Left ventricle myocardium inferior (tissue), 1 donor: ENCODE data around the gene LHFPL6. TPM values are rescaled to one million over a fixed set of nuclear protein-coding genes. Genes with fewer than 3 reads are reported as not detected.

Source experiments
- DNase-seq: peaks from one replicate; pipeline ENCODE4 v3.0.0-alpha.2; 2020
- H3K27ac ChIP-seq: fragments of 200-600 bp; replicated peaks from 2 replicates; pipeline ENCODE4 v1.8.0; 2021
- H3K27me3 ChIP-seq: fragments of 200-600 bp; 2 replicates; pipeline ENCODE4 v1.8.0; 2021; ENCODE audit warnings: low read depth
- H3K36me3 ChIP-seq: fragments of 200-600 bp; 2 replicates; pipeline ENCODE4 v1.8.0; 2021
- H3K4me1 ChIP-seq: fragments of 200-600 bp; 2 replicates; pipeline ENCODE4 v1.8.0; 2021
- H3K4me3 ChIP-seq: fragments of 200-600 bp; 2 replicates; pipeline ENCODE4 v1.8.0; 2021; ENCODE audit warnings: mild to moderate bottlenecking, moderate library complexity
- H3K9me3 ChIP-seq: fragments of 200-600 bp; replicated peaks from 2 replicates; pipeline ENCODE4 v1.8.0; 2021
- intact Hi-C: fragments of 100-400 bp; cut with micrococcal nuclease; formaldehyde crosslinking; loops from one replicate; pipeline ENCODE4 v1.11.0; 2022
- total RNA-seq: library from RNA; stranded (reverse); fragmentation: NEBNext Ultra II Directional; extraction: Animal tissue kit (Norgen Biotek cat#: 25700); gene quantifications from one replicate; pipeline ENCODE4 v1.2.1, GENCODE V29; 2021
- TF ChIP-seq, protein P1 (sequence below): fragments of 200-600 bp; IDR thresholded peaks from 2 replicates; pipeline ENCODE4 v1.8.0; 2021; ENCODE audit warnings: antibody characterized with exemption, mild to moderate bottlenecking, borderline replicate concordance
- donor health status: DM: no; HTN: yes; CAD: no; lungs with severe emphysema.

Gene LHFPL6
- total RNA-seq, 1 donor from 2014 or later, result 51.4 TPM

DNA sequence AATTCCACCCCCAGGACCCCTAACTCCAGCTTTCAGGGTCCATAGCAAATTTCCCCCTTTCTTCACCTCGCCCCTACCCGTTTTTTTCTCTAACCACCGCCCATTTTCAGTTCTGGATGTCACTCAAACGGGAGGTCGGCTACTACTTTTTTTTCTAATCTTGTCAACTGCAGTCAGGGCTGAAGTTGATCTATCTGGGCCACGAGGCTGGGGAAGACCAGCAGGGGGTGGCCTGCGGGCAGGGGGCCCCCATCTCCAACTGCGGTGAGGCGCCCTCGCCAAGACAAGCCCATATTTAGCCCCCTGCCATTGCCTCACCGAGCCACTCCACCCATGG lies 748 bp downstream of the LHFPL6 start:
- Histone ChIP-seq H3K36me3 (no peaks in the 10 kb centered on the region), H3K4me1 (peaks cover 70% of the 10 kb centered on the region), H3K4me3 (peak overlapping the region; percentile 85), H3K27ac (peak overlapping the region; percentile 95), H3K9me3 (no peaks in the 10 kb centered on the region), H3K27me3 (no peaks in the 10 kb centered on the region)
- TF ChIP-seq, protein P1, sequence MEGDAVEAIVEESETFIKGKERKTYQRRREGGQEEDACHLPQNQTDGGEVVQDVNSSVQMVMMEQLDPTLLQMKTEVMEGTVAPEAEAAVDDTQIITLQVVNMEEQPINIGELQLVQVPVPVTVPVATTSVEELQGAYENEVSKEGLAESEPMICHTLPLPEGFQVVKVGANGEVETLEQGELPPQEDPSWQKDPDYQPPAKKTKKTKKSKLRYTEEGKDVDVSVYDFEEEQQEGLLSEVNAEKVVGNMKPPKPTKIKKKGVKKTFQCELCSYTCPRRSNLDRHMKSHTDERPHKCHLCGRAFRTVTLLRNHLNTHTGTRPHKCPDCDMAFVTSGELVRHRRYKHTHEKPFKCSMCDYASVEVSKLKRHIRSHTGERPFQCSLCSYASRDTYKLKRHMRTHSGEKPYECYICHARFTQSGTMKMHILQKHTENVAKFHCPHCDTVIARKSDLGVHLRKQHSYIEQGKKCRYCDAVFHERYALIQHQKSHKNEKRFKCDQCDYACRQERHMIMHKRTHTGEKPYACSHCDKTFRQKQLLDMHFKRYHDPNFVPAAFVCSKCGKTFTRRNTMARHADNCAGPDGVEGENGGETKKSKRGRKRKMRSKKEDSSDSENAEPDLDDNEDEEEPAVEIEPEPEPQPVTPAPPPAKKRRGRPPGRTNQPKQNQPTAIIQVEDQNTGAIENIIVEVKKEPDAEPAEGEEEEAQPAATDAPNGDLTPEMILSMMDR, result no peak
- DNase-seq, result no peak
- intact Hi-C loops, result loop anchor here (5.0 kb wide), 1 partner anchor 185 kb away; no protein-coding TSS in a partner anchor

DNA sequence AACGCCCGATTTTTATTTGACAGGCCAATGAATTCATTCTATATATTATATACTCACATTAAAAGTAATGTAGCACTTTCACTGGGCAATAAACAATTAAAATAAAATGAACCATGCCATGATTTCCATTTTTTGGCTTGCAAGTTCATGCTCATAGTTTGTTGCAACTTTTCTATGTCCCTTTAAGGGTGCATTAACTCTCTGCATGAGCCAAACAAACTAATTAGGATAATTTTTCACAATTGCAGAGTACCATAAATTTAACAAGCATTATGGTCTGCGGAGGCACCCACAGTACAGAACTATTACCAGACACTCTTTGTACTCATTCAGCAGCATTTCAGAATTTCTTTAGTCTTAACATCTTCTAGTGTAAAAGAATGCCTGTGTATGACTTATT lies 1.4 kb downstream of the LHFPL6 start:
- TF ChIP-seq, protein P1, result no peak
- H3K27ac ChIP-seq, result peak overlapping the region; percentile 95
- no peaks in the 10 kb centered on the region for H3K36me3 ChIP-seq
- H3K4me3 ChIP-seq, result peak overlapping the region; percentile 85
- H3K4me1 ChIP-seq, result peaks cover 76% of the 10 kb centered on the region
- no peak for DNase-seq
- H3K9me3 ChIP-seq, result no peaks in the 10 kb centered on the region
- H3K27me3 ChIP-seq, result no peaks in the 10 kb centered on the region
- intact Hi-C loops, result loop anchor here (5.0 kb wide), 1 partner anchor 184 kb away; no protein-coding TSS in a partner anchor

DNA sequence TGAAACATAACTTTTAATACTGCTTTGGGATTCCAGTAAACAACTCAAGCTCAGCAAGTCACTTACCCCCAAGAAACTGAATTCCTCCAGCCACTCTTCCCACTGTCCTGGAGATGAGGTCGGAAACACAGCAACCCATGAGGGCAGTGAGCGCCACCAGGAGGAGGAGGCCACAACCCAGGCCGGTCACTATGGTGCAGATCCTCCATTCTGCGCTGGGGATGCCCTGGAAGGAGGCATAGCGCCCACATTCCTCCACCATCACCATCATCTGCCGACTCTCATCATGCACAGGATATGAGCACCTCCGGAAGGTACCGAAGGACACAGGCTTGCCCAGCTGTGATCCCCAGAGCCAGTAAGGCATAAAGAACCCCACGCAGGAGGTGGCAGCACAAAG lies 2.2 kb downstream of the LHFPL6 start:
- peak; percentile 60 for DNase-seq
- Histone ChIP-seq H3K27ac (peak overlapping the region; percentile 95), H3K9me3 (no peaks in the 10 kb centered on the region), H3K27me3 (no peaks in the 10 kb centered on the region), H3K36me3 (no peaks in the 10 kb centered on the region), H3K4me1 (peaks cover 85% of the 10 kb centered on the region), H3K4me3 (peak overlapping the region; percentile 85)
- intact Hi-C loops, result loop anchor here (5.0 kb wide), 1 partner anchor 183 kb away; no protein-coding TSS in a partner anchor
- TF ChIP-seq, protein P1, result peak; percentile 65

DNA sequence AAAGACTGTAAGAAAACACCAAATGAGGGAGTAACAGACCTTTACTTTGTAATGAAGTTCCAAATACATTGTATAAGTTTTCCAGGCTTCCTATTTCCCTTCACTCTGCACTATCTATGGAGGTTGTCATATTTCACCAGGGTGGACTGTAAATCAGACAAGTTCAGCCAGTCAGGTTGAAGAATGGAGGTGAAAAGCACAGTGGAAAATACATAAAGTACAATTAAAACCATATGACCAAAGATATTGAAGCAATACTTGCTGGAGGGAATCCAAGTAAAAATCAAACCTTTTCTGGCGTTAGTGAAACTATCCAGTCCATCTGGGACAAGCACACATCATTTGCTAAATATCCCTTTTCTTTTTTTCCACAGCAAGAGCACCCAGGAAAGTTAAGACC lies 3.2 kb downstream of the LHFPL6 start:
- DNase-seq, result no peak
- TF ChIP-seq, protein P1, result no peak
- intact Hi-C loops, result loop anchor here (5.0 kb wide), 1 partner anchor 183 kb away; no protein-coding TSS in a partner anchor
- peaks cover 9% of the 10 kb centered on the region for H3K36me3 ChIP-seq
- H3K9me3 ChIP-seq, result no peaks in the 10 kb centered on the region
- H3K4me3 ChIP-seq, result peak overlapping the region; percentile 85
- H3K4me1 ChIP-seq, result peaks cover 88% of the 10 kb centered on the region
- H3K27me3 ChIP-seq, result no peaks in the 10 kb centered on the region
- H3K27ac ChIP-seq, result peak overlapping the region; percentile 95

DNA sequence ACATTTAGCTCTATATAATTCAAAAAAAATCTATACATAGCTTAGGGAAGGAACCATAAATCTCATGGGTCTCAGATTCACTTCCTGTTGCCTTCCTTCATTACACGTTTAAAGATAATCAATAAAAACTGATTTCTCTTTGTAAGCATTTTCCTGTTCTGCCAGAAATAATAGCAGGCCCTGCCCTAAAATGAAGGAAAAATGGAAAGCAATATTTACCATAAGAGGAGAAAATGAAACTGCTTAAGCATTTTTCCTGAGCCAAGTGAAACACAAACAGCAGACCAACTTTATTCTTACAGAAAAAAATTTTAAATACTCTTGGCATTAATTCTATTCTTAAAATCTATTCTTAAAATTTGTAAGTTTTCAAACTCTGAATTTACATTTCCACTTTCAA lies 4.0 kb downstream of the LHFPL6 start:
- intact Hi-C loops, result no loop called here
- DNase-seq, result no peak
- TF ChIP-seq, protein P1, result no peak
- H3K36me3 ChIP-seq, result peaks cover 9% of the 10 kb centered on the region
- H3K9me3 ChIP-seq, result no peaks in the 10 kb centered on the region
- H3K4me3 ChIP-seq, result peak overlapping the region; percentile 85
- peaks cover 84% of the 10 kb centered on the region for H3K4me1 ChIP-seq
- H3K27ac ChIP-seq, result peak overlapping the region; percentile 95
- no peaks in the 10 kb centered on the region for H3K27me3 ChIP-seq

DNA sequence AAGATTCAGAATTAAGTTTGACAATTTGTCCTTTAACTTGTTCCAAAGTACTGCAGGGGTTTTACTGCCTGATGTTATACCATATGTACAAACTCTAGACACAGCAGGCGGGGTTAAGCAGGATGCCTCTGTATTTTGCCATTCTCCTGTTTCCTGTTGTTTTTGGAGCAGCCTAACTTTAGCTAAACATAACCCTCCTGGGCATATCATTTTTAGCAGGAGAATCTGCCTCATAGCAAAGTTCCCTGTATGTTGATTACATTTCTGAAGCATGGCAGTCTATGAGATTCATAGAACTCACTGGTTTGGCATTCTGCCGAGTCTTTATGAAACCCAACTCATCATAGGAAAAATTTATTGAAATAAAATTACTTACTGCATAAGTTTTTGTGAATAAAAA lies 5.2 kb downstream of the LHFPL6 start:
- H3K27me3 ChIP-seq, result no peaks in the 10 kb centered on the region
- DNase-seq, result no peak
- TF ChIP-seq, protein P1, result no peak
- H3K27ac ChIP-seq, result peak overlapping the region; percentile 95
- H3K4me3 ChIP-seq, result peak overlapping the region; percentile 85
- intact Hi-C loops, result no loop called here
- H3K4me1 ChIP-seq, result peaks cover 72% of the 10 kb centered on the region
- peaks cover 9% of the 10 kb centered on the region for H3K36me3 ChIP-seq
- H3K9me3 ChIP-seq, result no peaks in the 10 kb centered on the region
